Activated CD4-positive, alpha-beta T cell treated with anti-CD3 and anti-CD28 coated beads for 36 hours (primary cell): ENCODE data around the gene TMEM97. TPM values are rescaled to one million over a fixed set of nuclear protein-coding genes. Genes with fewer than 3 reads are reported as not detected.

Source experiments
- ATAC-seq: fragments of 200-7000 bp; cut with Tn5 transposase; one replicate; pipeline ENCODE4 v1.10.0; 2021; ENCODE audit warnings: mild to moderate bottlenecking, moderate library complexity
- CTCF ChIA-PET: fragments of 350-600 bp; sonication (Branson Sonifier 250); formaldehyde crosslinking; loops from one replicate; lab custom pipeline; 2021; ENCODE audit warnings: antibody characterized with exemption; lab: Charles Lee
- POLR2A ChIA-PET: fragments of 350-600 bp; sonication (Branson Sonifier 250); formaldehyde crosslinking; loops from one replicate; lab custom pipeline; 2021; ENCODE audit warnings: antibody characterized with exemption, inconsistent platforms; lab: Charles Lee
- DNase-seq: peaks from one replicate; pipeline ENCODE4 v3.0.0-alpha.2; 2020
- H3K27ac Mint-ChIP-seq: one replicate; pipeline ENCODE4 v1.8.0; 2021; ENCODE audit warnings: mixed read lengths
- H3K27me3 Mint-ChIP-seq: one replicate; pipeline ENCODE4 v1.8.0; 2021; ENCODE audit warnings: mixed read lengths
- H3K36me3 Mint-ChIP-seq: one replicate; pipeline ENCODE4 v1.8.0; 2021; ENCODE audit warnings: low read depth, mixed read lengths
- H3K4me1 Mint-ChIP-seq: one replicate; pipeline ENCODE4 v1.8.0; 2021; ENCODE audit warnings: mixed read lengths
- H3K4me3 Mint-ChIP-seq: one replicate; pipeline ENCODE4 v1.8.0; 2021; ENCODE audit warnings: mild to moderate bottlenecking, moderate library complexity, mixed read lengths
- H3K9me3 Mint-ChIP-seq: one replicate; pipeline ENCODE4 v1.8.0; 2021; ENCODE audit warnings: low read depth, mixed read lengths
- intact Hi-C, 2 experiments: fragments of 100-400 bp; cut with DNase I in 1 of 2; cut with micrococcal nuclease in 1 of 2; formaldehyde crosslinking; loops; one replicate each; pipeline versions ENCODE4 v1.14.2 to v1.15.1; 2022 to 2024; cut with DNase I, micrococcal nuclease
- total RNA-seq, 2 experiments: library from RNA; stranded (reverse); gene quantifications; one replicate each; pipeline ENCODE4 v1.2.3, GENCODE V29; 2021

The TMEM97 gene
- total RNA-seq, 2 experiments from 2014 or later: 31.0 to 49.3 TPM

DNA sequence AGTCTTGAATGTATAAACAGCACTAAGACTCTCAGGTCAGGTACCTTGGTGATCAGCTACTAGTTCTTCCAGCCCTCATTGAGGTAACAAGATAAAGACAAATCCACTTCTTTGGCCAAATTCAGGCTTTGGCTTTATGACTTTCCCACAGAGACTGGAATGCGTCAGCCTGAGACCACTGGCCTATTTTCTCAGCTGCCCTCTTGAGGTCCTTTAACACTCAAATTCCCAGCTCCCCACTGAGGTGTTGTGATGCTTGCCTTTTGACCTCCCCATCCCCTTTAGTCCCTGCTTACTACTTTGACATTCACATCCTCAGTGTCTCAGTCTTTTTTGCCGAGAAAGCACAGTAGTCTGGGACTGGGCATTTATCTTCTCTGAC, 27.2 kb downstream of the TMEM97 start:
- Mint-ChIP-seq H3K36me3 (peaks cover 45% of the 10 kb centered on the region), H3K4me3 (no peak overlapping the region), H3K4me1 (no peaks in the 10 kb centered on the region), H3K27ac (peak overlapping the region; percentile 45), H3K9me3 (no peaks in the 10 kb centered on the region), H3K27me3 (no peaks in the 10 kb centered on the region)
- no peak for DNase-seq
- intact Hi-C loops: no loop called here
- ChIA-PET POLR2A (no interaction called here), CTCF (interaction anchor here (0.7 to 2.1 kb wide), 3 partner anchors 9 to 45 kb away, joined by 3 to 9 read pairs (median 4); partner anchors contain the start of genes IFT20 and TNFAIP1)
- ATAC-seq: no peak

GRCh38 chr17:28346746-28347246, 27.8 kb downstream of the TMEM97 start:
- CTCF ChIA-PET: interaction anchor here (0.7 to 2.1 kb wide), 3 partner anchors 8 to 45 kb away, joined by 3 to 9 read pairs (median 4); partner anchors contain the start of genes IFT20 and TNFAIP1

DNA sequence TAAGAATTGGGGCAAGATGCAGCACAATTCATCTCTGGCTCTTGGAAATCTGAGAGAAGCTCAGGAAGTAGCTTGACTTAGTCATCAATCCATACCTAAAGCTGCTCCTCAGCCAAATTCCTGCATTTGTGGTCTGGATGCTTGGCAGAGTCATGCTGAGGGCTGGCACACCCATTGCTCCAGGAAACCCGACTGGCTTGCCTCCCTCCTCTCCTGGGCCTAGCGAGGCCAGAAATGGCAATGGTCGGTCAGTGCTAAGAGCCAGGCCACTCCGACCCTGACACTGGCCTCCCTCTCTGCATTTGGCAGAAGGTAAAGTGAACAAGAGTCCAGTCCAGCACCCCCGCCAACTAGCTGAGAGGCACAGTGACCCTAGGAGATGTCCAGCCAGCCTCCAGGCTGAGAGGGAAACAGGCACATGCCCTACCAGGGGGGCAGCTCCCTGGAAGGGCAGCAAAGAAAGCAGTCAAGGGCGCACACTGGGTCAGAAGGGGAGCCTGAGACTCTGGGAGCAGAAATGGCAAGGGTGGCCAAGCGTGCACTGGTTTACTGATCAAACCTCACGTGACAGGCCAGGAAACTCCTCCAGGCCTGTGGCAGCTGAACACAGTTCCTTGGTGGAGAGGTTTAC, 28.4 kb downstream of the TMEM97 start:
- no peak overlapping the region for H3K4me3 Mint-ChIP-seq
- POLR2A ChIA-PET: interaction anchor here (1.5 kb wide), 1 partner anchor 12 kb away, joined by 5 read pairs; the partner anchor contains the start of genes IFT20 and TNFAIP1
- H3K27ac Mint-ChIP-seq: no peak overlapping the region
- H3K27me3 Mint-ChIP-seq: no peaks in the 10 kb centered on the region
- H3K9me3 Mint-ChIP-seq: no peaks in the 10 kb centered on the region
- intact Hi-C loops: no loop called here
- no peaks in the 10 kb centered on the region for H3K4me1 Mint-ChIP-seq
- no peak for ATAC-seq
- CTCF ChIA-PET: interaction anchor here (1.7 kb wide), 1 partner anchor 12 kb away, joined by 4 read pairs; the partner anchor contains the start of genes IFT20 and TNFAIP1
- peaks cover 47% of the 10 kb centered on the region for H3K36me3 Mint-ChIP-seq
- no peak for DNase-seq

More at GRCh38 chr17:28346746-28347246, 27.8 kb downstream of the TMEM97 start:
- POLR2A ChIA-PET: no interaction called here
- DNase-seq: no peak
- intact Hi-C loops: no loop called here
- no peak overlapping the region for H3K4me3 Mint-ChIP-seq
- H3K27ac Mint-ChIP-seq: no peak overlapping the region
- peaks cover 48% of the 10 kb centered on the region for H3K36me3 Mint-ChIP-seq
- no peak for ATAC-seq
- H3K27me3 Mint-ChIP-seq: no peaks in the 10 kb centered on the region
- no peaks in the 10 kb centered on the region for H3K4me1 Mint-ChIP-seq
- H3K9me3 Mint-ChIP-seq: no peaks in the 10 kb centered on the region

DNA sequence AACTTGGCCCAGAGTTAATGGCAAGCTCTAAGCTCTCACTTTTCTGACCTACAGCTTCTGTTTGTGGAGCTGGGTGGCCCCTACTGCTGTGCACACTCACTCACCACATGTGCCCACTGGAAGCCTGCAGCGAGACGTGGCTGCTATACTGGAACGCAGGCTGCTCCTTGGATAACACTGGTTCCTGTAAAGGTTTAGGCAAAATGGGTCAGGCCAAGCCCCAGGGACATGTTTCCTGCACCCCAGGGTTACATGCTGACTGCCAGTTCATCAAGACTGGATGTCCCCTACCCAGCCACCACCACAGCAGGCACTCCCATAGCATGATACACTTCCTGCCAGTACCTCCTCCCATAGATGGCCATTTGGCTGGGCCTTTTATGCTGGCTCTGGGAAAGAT, 30.0 kb downstream of the TMEM97 start:
- H3K36me3 Mint-ChIP-seq: peaks cover 51% of the 10 kb centered on the region
- DNase-seq: no peak

GRCh38 chr17:28350271-28350670, 31.3 kb downstream of the TMEM97 start:
- no peaks in the 10 kb centered on the region for H3K9me3 Mint-ChIP-seq
- H3K27me3 Mint-ChIP-seq: no peaks in the 10 kb centered on the region
- no peak overlapping the region for H3K27ac Mint-ChIP-seq
- H3K4me1 Mint-ChIP-seq: peaks cover 4% of the 10 kb centered on the region
- POLR2A ChIA-PET: no interaction called here
- H3K4me3 Mint-ChIP-seq: no peak overlapping the region
- CTCF ChIA-PET: interaction anchor here (0.5 to 1.5 kb wide), 3 partner anchors 12 to 64 kb away, joined by 3 to 8 read pairs (median 3); no protein-coding TSS in a partner anchor
- intact Hi-C loops: loop anchor here in 1 of 2 experiments (10.0 kb wide), 1 partner anchor 205 kb away; the partner anchor contains the start of gene UNC119
- peaks cover 56% of the 10 kb centered on the region for H3K36me3 Mint-ChIP-seq
- no peak for ATAC-seq
- DNase-seq: no peak

More for the DNA sequence above, 30.0 kb downstream of the TMEM97 start:
- ChIA-PET CTCF (interaction anchor here (0.6 kb wide), 1 partner anchor 155 kb away, joined by 4 read pairs; no protein-coding TSS in a partner anchor), POLR2A (interaction anchor here (1.5 kb wide), 1 partner anchor 13 kb away, joined by 5 read pairs; the partner anchor contains the start of genes IFT20 and TNFAIP1)
- H3K4me1 Mint-ChIP-seq: no peaks in the 10 kb centered on the region
- H3K4me3 Mint-ChIP-seq: no peak overlapping the region
- H3K9me3 Mint-ChIP-seq: no peaks in the 10 kb centered on the region
- no peak for ATAC-seq
- intact Hi-C loops: no loop called here
- no peaks in the 10 kb centered on the region for H3K27me3 Mint-ChIP-seq
- H3K27ac Mint-ChIP-seq: no peak overlapping the region

GRCh38 chr17:28357061-28357900, 38.3 kb downstream of the TMEM97 start, which contains the start of gene POLDIP2:
TSS of gene POLDIP2 (minus strand) at chr17:28357527. CDS start at chr17:28357448, 79 bp downstream.
- ChIA-PET POLR2A (interaction anchor here (0.6 to 3.3 kb wide), 6 partner anchors 10 to 86 kb away, joined by 3 to 39 read pairs (median 4); partner anchors contain the start of genes IFT20, SARM1, TNFAIP1 and VTN), CTCF (interaction anchor here (0.5 to 4.7 kb wide), 14 partner anchors 10 to 316 kb away, joined by 3 to 25 read pairs (median 4); partner anchors contain the start of genes IFT20, PIGS, SARM1 and TNFAIP1)
- H3K27me3 Mint-ChIP-seq: no peaks in the 10 kb centered on the region
- peaks cover 35% of the 10 kb centered on the region for H3K36me3 Mint-ChIP-seq
- DNase-seq (peak; percentile 98), ATAC-seq (peak; percentile 99)
- H3K27ac Mint-ChIP-seq: peak within 1 kb of the TSS; percentile 91
- intact Hi-C loops: loop anchor here (1.0 to 10.0 kb wide), 12 partner anchors 14 to 354 kb away; partner anchors contain the start of genes IFT20 (in 2 of the 2), SARM1 (in 2 of the 2), TNFAIP1 (in 2 of the 2) and UNC119 (in 2 of the 2)
- peaks cover 28% of the 10 kb centered on the region for H3K4me1 Mint-ChIP-seq
- peak within 1 kb of the TSS; percentile 80 for H3K4me3 Mint-ChIP-seq
- no peaks in the 10 kb centered on the region for H3K9me3 Mint-ChIP-seq

DNA sequence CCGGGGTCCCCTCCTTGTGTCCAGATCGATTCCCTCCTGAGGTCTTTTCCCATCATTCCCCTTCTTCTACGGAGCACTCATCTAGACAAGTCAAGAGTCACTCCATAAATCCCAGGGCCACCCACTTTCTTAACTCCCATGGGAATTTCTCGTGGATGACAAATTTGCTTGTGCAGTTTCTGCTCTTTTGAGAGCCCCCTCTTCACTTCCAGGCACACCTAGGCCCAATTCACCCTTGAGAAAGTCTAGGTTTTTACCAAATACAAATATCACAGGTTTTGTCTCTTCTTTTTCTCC, 38.8 kb downstream of the TMEM97 start:
- POLR2A ChIA-PET: interaction anchor here (0.6 to 3.3 kb wide), 6 partner anchors 9 to 85 kb away, joined by 3 to 39 read pairs (median 4); partner anchors contain the start of genes IFT20, SARM1, TNFAIP1 and VTN
- CTCF ChIA-PET: interaction anchor here (0.6 to 4.7 kb wide), 12 partner anchors 9 to 317 kb away, joined by 3 to 25 read pairs (median 4); partner anchors contain the start of genes IFT20, PIGS, SARM1 and TNFAIP1
- no peak for DNase-seq
- H3K27me3 Mint-ChIP-seq: no peaks in the 10 kb centered on the region
- ATAC-seq: no peak
- H3K27ac Mint-ChIP-seq: peak overlapping the region; percentile 91
- H3K4me3 Mint-ChIP-seq: peak overlapping the region; percentile 80
- no peaks in the 10 kb centered on the region for H3K9me3 Mint-ChIP-seq
- intact Hi-C loops: loop anchor here (1.0 to 10.0 kb wide), 12 partner anchors 13 to 353 kb away; partner anchors contain the start of genes IFT20 (in 2 of the 2), SARM1 (in 2 of the 2), TNFAIP1 (in 2 of the 2) and UNC119 (in 2 of the 2)
- peaks cover 28% of the 10 kb centered on the region for H3K4me1 Mint-ChIP-seq
- H3K36me3 Mint-ChIP-seq: peaks cover 34% of the 10 kb centered on the region

GRCh38 chr17:28363186-28363585, 44.2 kb downstream of the TMEM97 start:
- ChIA-PET CTCF (no interaction called here), POLR2A (no interaction called here)
- no peaks in the 10 kb centered on the region for H3K9me3 Mint-ChIP-seq
- intact Hi-C loops: no loop called here
- H3K4me3 Mint-ChIP-seq: no peak overlapping the region
- peaks cover 13% of the 10 kb centered on the region for H3K36me3 Mint-ChIP-seq
- no peak for ATAC-seq
- no peak for DNase-seq
- peaks cover 6% of the 10 kb centered on the region for H3K4me1 Mint-ChIP-seq
- H3K27me3 Mint-ChIP-seq: no peaks in the 10 kb centered on the region
- no peak overlapping the region for H3K27ac Mint-ChIP-seq

- Mint-ChIP-seq H3K4me1 (peaks cover 2% of the 10 kb centered on the region), H3K27me3 (no peaks in the 10 kb centered on the region), H3K27ac (no peak overlapping the region), H3K4me3 (no peak overlapping the region), H3K36me3 (peaks cover 13% of the 10 kb centered on the region), H3K9me3 (no peaks in the 10 kb centered on the region)
- intact Hi-C loops: no loop called here
- POLR2A ChIA-PET: interaction anchor here (0.6 kb wide), 1 partner anchor 336 kb away, joined by 4 read pairs; no protein-coding TSS in a partner anchor
- ATAC-seq (no peak), DNase-seq (no peak)
- CTCF ChIA-PET: interaction anchor here (0.6 kb wide), 2 partner anchors 25 to 283 kb away, joined by 3 read pairs; no protein-coding TSS in a partner anchor
These were observed 45.0 kb downstream of the TMEM97 start for GRCh38 chr17:28363776-28364650.
